ENCODE measurements around the gene ENDOG. TPM values are rescaled to one million over a fixed set of nuclear protein-coding genes. Genes with fewer than 3 reads are reported as not detected.
A peak's percentile ranks its signal among the peaks of the same experiment; 100 is the strongest.

ENDOG gene
- total RNA-seq, 2 experiments from 2014 or later = 23.9 to 24.7 TPM

DNA sequence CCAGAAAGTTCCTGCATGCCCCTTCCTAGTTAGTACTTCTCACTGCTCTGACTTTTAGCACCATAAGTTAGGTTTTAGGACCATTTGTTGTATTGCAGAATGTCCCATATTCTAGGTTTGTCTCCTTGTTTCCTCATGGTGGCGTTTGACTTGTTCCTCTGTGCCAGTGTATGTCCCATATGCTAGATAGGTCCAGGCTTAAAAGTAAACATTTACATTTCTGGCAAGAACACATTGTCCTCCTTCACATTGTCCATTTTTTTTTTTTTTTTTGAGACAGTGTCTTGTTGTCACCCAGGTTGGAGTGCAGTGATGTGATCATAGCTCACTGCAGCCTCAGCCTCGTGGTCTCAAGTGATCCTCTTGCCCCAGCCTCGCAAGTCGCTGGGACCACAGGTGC, 15.8 kb upstream of the ENDOG start:
- POLR2A ChIA-PET = no interaction called here
- DNase-seq = no peak
- CTCF ChIA-PET = interaction anchor here (2.2 kb wide), 1 partner anchor 16 kb away, joined by 9 read pairs; the partner anchor contains the start of gene ENDOG
- H3K9me3 Mint-ChIP-seq (ENCODE audit: insufficient read depth) = no peaks in the 10 kb centered on the region
- no peak overlapping the region for H3K4me3 Mint-ChIP-seq
- H3K27me3 Mint-ChIP-seq (ENCODE audit: low read depth) = no peaks in the 10 kb centered on the region
- peaks cover 47% of the 10 kb centered on the region for H3K36me3 Mint-ChIP-seq (ENCODE audit: low read depth)
- no peak for ATAC-seq
- H3K4me1 Mint-ChIP-seq (ENCODE audit: low read depth) = no peaks in the 10 kb centered on the region
- H3K27ac Mint-ChIP-seq = no peak overlapping the region

DNA sequence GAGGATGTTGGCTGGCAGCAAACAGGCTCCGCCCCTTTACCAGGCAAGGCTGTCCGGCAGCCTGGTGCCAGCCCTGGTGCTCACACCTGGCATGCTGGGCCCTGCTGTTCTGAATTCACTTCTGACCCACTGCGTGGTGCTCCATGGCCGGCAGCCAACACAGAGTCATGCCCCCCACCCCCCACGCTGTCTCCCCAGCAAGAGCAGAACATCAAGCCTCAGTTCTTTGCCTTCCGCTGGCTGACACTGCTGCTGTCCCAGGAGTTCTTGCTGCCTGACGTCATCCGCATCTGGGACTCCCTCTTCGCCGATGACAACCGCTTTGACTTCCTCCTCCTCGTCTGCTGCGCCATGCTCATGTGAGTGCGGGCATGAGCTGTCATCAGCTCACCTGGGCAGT, 12.6 kb upstream of the ENDOG start:
- Mint-ChIP-seq H3K9me3 (ENCODE audit: insufficient read depth) (no peaks in the 10 kb centered on the region), H3K4me1 (ENCODE audit: low read depth) (no peaks in the 10 kb centered on the region), H3K4me3 (no peak overlapping the region), H3K27ac (no peak overlapping the region), H3K27me3 (ENCODE audit: low read depth) (no peaks in the 10 kb centered on the region), H3K36me3 (ENCODE audit: low read depth) (peaks cover 39% of the 10 kb centered on the region)
- DNase-seq (no peak), ATAC-seq (no peak)
- CTCF ChIA-PET = no interaction called here
- POLR2A ChIA-PET = interaction anchor here (0.6 to 0.8 kb wide), 2 partner anchors 112 to 653 kb away, joined by 3 to 4 read pairs; no protein-coding TSS in a partner anchor

DNA sequence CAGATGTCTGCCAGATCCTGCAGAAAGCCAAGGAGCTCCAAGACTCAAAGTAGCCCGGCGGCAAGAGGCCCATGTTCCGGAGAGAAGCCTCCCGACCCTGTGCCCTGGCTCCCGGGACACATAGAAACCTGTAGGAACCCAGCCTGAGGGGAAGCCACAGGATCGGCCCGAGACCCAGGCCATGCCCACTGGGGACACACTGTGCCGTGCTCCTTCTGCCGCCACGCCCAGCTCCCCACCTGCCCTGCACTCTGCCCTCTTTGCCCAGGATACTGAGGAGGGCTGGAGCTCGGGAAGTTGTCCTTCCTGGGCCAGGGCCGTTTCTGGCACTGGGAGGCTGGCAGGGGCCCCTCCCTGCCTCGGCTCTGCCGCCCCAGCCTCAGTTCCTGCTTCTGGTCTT, 10.5 kb upstream of the ENDOG start:
- H3K27ac Mint-ChIP-seq = no peak overlapping the region
- H3K36me3 Mint-ChIP-seq (ENCODE audit: low read depth) = peaks cover 29% of the 10 kb centered on the region
- no peak for DNase-seq
- H3K4me3 Mint-ChIP-seq = no peak overlapping the region
- ChIA-PET POLR2A (no interaction called here), CTCF (interaction anchor here (0.6 to 1.8 kb wide), 3 partner anchors 10 to 213 kb away, joined by 3 to 5 read pairs (median 4); partner anchors contain the start of gene ENDOG)
- no peaks in the 10 kb centered on the region for H3K4me1 Mint-ChIP-seq (ENCODE audit: low read depth)
- no peaks in the 10 kb centered on the region for H3K9me3 Mint-ChIP-seq (ENCODE audit: insufficient read depth)
- ATAC-seq = no peak
- H3K27me3 Mint-ChIP-seq (ENCODE audit: low read depth) = no peaks in the 10 kb centered on the region

DNA sequence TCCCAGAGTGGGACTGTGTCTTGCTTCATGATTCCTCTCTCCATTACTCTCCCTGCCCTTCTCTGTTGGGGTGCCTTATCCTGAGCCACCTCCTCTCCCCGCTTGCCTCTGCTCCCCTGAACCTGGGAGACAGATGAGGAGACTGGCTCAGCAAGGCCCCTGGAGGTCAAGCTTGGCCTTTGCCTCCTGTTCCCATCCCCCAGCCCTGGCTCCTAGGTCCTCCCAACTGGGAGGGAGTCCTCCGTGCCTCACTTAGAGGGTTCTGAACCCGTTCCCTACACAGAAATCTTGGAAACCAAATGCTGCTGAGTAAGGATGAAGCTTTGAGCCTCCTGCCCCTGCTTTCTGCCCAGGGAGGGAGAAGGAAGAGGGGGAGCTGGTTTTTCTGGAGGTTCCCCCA, 9.8 kb upstream of the ENDOG start:
- DNase-seq (no peak), ATAC-seq (no peak)
- CTCF ChIA-PET = interaction anchor here (1.8 kb wide), 1 partner anchor 10 kb away, joined by 5 read pairs; the partner anchor contains the start of gene ENDOG
- Mint-ChIP-seq H3K4me1 (ENCODE audit: low read depth) (no peaks in the 10 kb centered on the region), H3K27ac (peak overlapping the region; percentile 10), H3K36me3 (ENCODE audit: low read depth) (peaks cover 26% of the 10 kb centered on the region), H3K4me3 (no peak overlapping the region), H3K27me3 (ENCODE audit: low read depth) (no peaks in the 10 kb centered on the region), H3K9me3 (ENCODE audit: insufficient read depth) (no peaks in the 10 kb centered on the region)
- POLR2A ChIA-PET = no interaction called here

DNA sequence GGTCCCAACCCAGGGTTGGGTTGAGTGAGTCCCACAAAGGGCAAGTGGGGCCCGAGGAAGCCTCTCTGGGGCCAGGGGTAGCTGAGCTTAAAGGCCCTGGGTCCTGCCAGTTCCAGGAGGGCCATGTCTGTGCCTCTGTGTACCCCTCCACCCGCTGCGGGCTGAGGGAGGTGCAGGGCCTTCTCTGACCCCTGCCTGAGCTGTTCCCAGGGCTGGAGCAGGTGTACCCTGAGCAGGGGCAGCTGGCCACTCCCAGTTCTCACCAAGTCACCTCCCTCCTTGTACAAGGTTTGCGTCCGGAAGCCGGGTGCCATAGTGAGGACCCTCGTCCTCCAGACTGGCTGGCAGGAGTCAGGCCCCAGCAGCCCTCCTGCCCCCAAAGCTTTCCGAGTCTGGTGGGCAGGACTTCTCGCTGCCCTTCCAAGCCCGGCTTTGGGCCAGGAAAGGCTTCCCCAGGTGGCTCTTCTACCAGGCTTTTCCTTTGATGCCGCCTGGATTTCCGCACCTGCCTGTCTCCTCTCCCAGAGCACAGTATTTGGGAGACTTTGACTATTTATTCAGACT, 9.2 kb upstream of the ENDOG start:
- no peak for DNase-seq
- Mint-ChIP-seq H3K4me1 (ENCODE audit: low read depth) (no peaks in the 10 kb centered on the region), H3K9me3 (ENCODE audit: insufficient read depth) (no peaks in the 10 kb centered on the region), H3K36me3 (ENCODE audit: low read depth) (peaks cover 20% of the 10 kb centered on the region), H3K4me3 (no peak overlapping the region), H3K27me3 (ENCODE audit: low read depth) (no peaks in the 10 kb centered on the region), H3K27ac (no peak overlapping the region)
- ATAC-seq = no peak
- POLR2A ChIA-PET = no interaction called here
- CTCF ChIA-PET = interaction anchor here (1.8 kb wide), 1 partner anchor 9 kb away, joined by 5 read pairs; the partner anchor contains the start of gene ENDOG

DNA sequence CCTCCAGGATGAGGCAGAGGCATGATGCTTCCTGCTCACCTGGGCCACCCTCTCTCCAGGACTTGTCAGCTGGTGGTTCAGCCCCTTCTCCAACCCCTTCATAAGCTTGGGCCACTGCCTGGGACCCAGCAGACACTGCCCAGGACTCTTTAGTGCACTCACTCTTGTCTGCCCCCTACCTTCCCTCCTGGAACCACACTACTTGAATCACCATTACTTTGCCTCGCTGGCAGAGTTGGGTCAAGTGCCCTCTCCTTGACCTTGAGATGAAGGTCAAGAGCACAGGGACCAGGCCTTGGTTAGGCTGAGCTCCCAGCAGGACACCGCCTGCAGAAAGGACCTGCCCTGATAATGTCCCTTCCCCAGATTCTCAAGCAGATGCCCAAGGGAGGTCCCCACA, 8.5 kb upstream of the ENDOG start:
- no peak for ATAC-seq
- Mint-ChIP-seq H3K27ac (no peak overlapping the region), H3K4me3 (no peak overlapping the region), H3K27me3 (ENCODE audit: low read depth) (no peaks in the 10 kb centered on the region), H3K36me3 (ENCODE audit: low read depth) (peaks cover 19% of the 10 kb centered on the region), H3K9me3 (ENCODE audit: insufficient read depth) (no peaks in the 10 kb centered on the region), H3K4me1 (ENCODE audit: low read depth) (no peaks in the 10 kb centered on the region)
- ChIA-PET CTCF (interaction anchor here (1.8 kb wide), 1 partner anchor 9 kb away, joined by 5 read pairs; the partner anchor contains the start of gene ENDOG), POLR2A (no interaction called here)
- no peak for DNase-seq

DNA sequence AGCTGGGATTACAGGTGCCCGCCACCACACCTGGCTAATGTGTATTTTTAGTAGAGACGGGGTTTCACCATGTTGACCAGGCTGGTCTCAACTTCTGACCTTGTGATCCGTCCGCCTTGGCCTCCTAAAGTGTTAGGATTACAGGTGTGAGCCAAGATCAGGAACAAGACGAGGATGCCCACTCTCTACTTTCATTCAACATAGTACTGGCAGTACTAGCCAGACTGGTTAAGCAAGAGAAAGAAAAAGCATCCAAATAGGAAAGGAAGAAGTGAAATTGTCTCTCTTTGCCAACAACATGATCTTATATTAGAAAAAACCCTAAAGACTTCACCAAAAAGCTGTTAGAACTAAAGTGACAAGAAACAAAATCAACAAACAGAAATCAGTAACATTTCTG, 7.4 kb upstream of the ENDOG start:
- DNase-seq (no peak), ATAC-seq (no peak)
- Mint-ChIP-seq H3K9me3 (ENCODE audit: insufficient read depth) (no peaks in the 10 kb centered on the region), H3K4me3 (no peak overlapping the region), H3K27me3 (ENCODE audit: low read depth) (no peaks in the 10 kb centered on the region), H3K4me1 (ENCODE audit: low read depth) (no peaks in the 10 kb centered on the region), H3K36me3 (ENCODE audit: low read depth) (peaks cover 12% of the 10 kb centered on the region), H3K27ac (no peak overlapping the region)
- CTCF ChIA-PET = no interaction called here
- POLR2A ChIA-PET = no interaction called here

DNA sequence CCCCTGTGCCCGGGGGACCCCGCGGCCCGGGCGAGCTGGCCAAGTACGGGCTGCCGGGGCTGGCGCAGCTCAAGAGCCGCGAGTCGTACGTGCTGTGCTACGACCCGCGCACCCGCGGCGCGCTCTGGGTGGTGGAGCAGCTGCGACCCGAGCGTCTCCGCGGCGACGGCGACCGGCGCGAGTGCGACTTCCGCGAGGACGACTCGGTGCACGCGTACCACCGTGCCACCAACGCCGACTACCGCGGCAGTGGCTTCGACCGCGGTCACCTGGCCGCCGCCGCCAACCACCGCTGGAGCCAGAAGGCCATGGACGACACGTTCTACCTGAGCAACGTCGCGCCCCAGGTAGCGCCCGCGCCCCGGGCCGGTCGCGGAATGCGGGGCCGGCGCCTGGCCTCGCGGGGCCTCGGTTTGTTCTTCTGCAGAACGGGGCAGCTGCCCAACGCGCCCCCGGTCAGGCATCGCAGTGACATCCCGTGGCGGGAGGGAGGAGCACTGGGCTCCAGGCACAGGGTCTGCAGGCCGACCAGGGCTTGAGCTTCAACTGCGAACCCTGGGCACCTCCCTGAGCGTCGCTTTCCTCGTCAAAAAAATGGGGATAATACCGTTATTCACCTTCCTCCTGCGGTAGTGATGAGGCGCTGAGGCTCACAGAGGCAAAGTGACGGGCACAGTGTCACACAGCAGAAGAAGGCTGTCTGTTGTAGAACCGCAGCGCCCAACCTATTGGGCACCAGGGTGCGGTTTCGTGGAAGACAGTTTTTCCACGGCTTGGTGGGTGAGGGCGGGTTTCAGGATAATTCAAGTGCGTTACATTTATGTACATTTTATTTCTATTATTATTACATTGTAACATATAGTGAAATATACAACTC, 777 bp downstream of the ENDOG start:
- Mint-ChIP-seq H3K36me3 (ENCODE audit: low read depth) (peaks cover 19% of the 10 kb centered on the region), H3K4me3 (peak overlapping the region; percentile 78), H3K27me3 (ENCODE audit: low read depth) (no peaks in the 10 kb centered on the region), H3K4me1 (ENCODE audit: low read depth) (peaks cover 21% of the 10 kb centered on the region), H3K27ac (peak overlapping the region; percentile 76), H3K9me3 (ENCODE audit: insufficient read depth) (peaks cover 5% of the 10 kb centered on the region)
- ChIA-PET CTCF (interaction anchor here (0.6 to 3.5 kb wide), 34 partner anchors 8 to 534 kb away, joined by 3 to 36 read pairs (median 5); partner anchors contain the start of genes MIGA2, PKN3, SH3GLB2 and SPOUT1), POLR2A (interaction anchor here (0.7 to 1.8 kb wide), 8 partner anchors 10 to 363 kb away, joined by 3 to 15 read pairs (median 6); partner anchors contain the start of genes ODF2 and SPOUT1)
- DNase-seq (peak; percentile 54), ATAC-seq (peak; percentile 51)

DNA sequence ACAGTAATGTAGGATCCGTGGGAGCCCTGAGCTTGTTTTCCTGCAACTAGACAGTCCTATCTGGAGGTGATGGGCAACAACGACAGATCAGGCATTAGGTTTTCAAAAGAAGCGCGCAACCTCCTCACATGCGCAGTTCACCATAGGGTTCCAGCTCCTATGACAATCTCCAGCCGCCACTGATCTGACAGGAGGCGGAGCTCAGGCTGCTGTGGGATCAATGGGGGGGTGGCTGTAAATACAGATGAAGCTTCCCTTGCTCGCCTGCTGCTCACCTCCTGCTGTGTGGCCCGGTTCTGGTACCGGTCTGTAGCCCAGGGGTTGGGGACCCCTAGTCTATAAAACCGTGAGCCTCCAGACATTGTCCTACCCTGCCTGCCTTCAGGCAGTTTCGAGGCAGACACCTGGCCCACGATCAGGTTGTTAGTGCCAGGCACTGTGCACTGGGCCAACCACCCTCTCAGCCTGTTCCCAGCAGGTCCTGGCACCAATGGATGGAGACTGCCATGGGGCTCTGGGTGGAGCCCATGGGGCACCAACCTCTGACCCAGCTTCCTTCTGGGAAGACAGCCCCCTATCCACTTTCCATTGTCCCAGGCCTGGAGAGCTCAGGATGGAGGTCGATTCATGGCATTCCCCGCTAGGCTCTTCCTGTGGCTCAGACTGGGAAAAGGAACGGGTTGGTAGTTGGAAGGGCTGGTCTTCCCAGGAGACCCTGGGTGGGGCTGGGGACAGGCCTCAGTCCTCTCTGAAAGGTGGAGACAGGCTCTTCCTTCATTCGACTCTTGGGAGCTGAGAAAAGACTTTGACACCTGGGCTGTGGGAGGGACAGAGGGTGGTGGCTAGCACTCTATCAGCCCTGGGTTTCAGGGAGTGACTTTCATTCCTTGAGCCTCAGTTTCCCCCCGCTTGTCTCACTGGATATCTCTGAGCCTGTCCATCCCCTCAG, 1.7 kb downstream of the ENDOG start:
- DNase-seq (no peak), ATAC-seq (no peak)
- Mint-ChIP-seq H3K9me3 (ENCODE audit: insufficient read depth) (peaks cover 5% of the 10 kb centered on the region), H3K4me1 (ENCODE audit: low read depth) (peaks cover 21% of the 10 kb centered on the region), H3K27ac (no peak overlapping the region), H3K27me3 (ENCODE audit: low read depth) (no peaks in the 10 kb centered on the region), H3K36me3 (ENCODE audit: low read depth) (peaks cover 26% of the 10 kb centered on the region), H3K4me3 (peak overlapping the region; percentile 78)
- ChIA-PET POLR2A (interaction anchor here (1.4 to 1.7 kb wide), 3 partner anchors 8 to 136 kb away, joined by 4 to 7 read pairs (median 5); partner anchors contain the start of gene SPOUT1), CTCF (interaction anchor here (0.6 to 3.5 kb wide), 8 partner anchors 8 to 458 kb away, joined by 3 to 36 read pairs (median 4); partner anchors contain the start of gene SPOUT1)

DNA sequence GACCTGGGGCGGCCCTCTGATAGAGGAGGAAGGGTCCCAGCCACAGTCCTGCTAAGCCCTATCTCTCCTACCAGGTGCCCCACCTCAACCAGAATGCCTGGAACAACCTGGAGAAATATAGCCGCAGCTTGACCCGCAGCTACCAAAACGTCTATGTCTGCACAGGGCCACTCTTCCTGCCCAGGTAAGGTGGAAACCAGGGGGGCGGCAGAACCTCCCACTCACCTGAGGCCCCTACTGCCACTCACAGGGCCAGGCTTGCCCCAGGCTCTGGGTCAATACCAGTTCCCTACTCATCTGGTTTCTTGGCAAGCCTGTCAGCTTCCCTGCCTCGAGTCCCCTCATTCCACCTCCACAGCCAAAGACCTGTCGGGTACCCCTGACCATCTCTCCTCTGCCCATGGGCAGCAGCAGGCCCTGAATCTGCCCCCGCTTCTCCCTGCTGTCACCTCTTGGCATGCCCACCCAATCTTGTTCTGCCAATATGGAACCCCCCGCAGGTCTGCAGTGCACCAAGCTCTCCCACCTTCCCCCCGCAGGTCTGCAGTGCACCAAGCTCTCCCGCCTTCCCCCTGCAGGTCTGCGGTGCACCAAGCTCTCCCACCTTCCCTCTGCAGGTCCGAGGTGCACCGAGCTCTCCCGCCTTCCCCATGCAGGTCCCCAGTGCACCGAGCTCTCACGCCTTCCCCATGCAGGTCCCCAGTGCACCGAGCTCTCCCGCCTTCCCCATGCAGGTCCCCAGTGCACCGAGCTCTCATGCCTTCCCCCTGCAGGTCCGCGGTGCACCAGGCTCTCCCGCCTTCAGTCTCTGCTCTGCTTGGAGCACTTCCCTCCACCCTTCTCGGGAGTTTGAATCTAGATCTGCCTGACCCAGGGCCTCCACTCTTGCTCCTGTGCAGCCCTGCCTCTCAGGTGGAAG, 2.6 kb downstream of the ENDOG start:
- Mint-ChIP-seq H3K4me3 (no peak overlapping the region), H3K27me3 (ENCODE audit: low read depth) (no peaks in the 10 kb centered on the region), H3K9me3 (ENCODE audit: insufficient read depth) (peaks cover 5% of the 10 kb centered on the region), H3K27ac (no peak overlapping the region), H3K4me1 (ENCODE audit: low read depth) (peaks cover 21% of the 10 kb centered on the region), H3K36me3 (ENCODE audit: low read depth) (peaks cover 32% of the 10 kb centered on the region)
- ChIA-PET CTCF (interaction anchor here (0.8 to 3.5 kb wide), 4 partner anchors 9 to 458 kb away, joined by 3 to 36 read pairs (median 3); partner anchors contain the start of gene SPOUT1), POLR2A (interaction anchor here (1.4 to 1.7 kb wide), 2 partner anchors 9 kb away, joined by 5 to 7 read pairs; partner anchors contain the start of gene SPOUT1)
- DNase-seq = no peak
- ATAC-seq = no peak
